ENCODE data around the gene DPYSL3. TPM values are rescaled to one million over a fixed set of nuclear protein-coding genes. Genes with fewer than 3 reads are reported as not detected.
A peak's percentile ranks its signal among the peaks of the same experiment; 100 is the strongest.

DPYSL3 gene
- total RNA-seq, 1 donor: 157 TPM

GRCh38 chr5:147396070-147396823 is 113.6 kb downstream of the DPYSL3 start:
- H3K4me3 ChIP-seq (ENCODE audit: low read depth, low read length): no peak overlapping the region
- no peak for DNase-seq (ENCODE audit: low read depth)
- TF ChIP-seq, protein P1, sequence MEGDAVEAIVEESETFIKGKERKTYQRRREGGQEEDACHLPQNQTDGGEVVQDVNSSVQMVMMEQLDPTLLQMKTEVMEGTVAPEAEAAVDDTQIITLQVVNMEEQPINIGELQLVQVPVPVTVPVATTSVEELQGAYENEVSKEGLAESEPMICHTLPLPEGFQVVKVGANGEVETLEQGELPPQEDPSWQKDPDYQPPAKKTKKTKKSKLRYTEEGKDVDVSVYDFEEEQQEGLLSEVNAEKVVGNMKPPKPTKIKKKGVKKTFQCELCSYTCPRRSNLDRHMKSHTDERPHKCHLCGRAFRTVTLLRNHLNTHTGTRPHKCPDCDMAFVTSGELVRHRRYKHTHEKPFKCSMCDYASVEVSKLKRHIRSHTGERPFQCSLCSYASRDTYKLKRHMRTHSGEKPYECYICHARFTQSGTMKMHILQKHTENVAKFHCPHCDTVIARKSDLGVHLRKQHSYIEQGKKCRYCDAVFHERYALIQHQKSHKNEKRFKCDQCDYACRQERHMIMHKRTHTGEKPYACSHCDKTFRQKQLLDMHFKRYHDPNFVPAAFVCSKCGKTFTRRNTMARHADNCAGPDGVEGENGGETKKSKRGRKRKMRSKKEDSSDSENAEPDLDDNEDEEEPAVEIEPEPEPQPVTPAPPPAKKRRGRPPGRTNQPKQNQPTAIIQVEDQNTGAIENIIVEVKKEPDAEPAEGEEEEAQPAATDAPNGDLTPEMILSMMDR (IDR thresholded peaks at IDR 0.05; ENCODE audit: insufficient read depth, low read length): no peak

- no peak overlapping the region for H3K4me3 ChIP-seq (ENCODE audit: low read depth, low read length)
- DNase-seq (ENCODE audit: low read depth): no peak
- TF ChIP-seq, protein P1 (IDR thresholded peaks at IDR 0.05; ENCODE audit: insufficient read depth, low read length): peak; percentile 51
Measured at GRCh38 chr5:147393874-147394672, 115.8 kb downstream of the DPYSL3 start.

GRCh38 chr5:147391781-147392180 is 118.1 kb downstream of the DPYSL3 start:
- peak; percentile 91 for DNase-seq (ENCODE audit: low read depth)
- TF ChIP-seq, protein P1 (IDR thresholded peaks at IDR 0.05; ENCODE audit: insufficient read depth, low read length): peak; percentile 84
- H3K4me3 ChIP-seq (ENCODE audit: low read depth, low read length): no peak overlapping the region

GRCh38 chr5:147390654-147391225 is 119.1 kb downstream of the DPYSL3 start:
- TF ChIP-seq, protein P1 (IDR thresholded peaks at IDR 0.05; ENCODE audit: insufficient read depth, low read length): no peak
- H3K4me3 ChIP-seq (ENCODE audit: low read depth, low read length): no peak overlapping the region
- no peak for DNase-seq (ENCODE audit: low read depth)

DNA sequence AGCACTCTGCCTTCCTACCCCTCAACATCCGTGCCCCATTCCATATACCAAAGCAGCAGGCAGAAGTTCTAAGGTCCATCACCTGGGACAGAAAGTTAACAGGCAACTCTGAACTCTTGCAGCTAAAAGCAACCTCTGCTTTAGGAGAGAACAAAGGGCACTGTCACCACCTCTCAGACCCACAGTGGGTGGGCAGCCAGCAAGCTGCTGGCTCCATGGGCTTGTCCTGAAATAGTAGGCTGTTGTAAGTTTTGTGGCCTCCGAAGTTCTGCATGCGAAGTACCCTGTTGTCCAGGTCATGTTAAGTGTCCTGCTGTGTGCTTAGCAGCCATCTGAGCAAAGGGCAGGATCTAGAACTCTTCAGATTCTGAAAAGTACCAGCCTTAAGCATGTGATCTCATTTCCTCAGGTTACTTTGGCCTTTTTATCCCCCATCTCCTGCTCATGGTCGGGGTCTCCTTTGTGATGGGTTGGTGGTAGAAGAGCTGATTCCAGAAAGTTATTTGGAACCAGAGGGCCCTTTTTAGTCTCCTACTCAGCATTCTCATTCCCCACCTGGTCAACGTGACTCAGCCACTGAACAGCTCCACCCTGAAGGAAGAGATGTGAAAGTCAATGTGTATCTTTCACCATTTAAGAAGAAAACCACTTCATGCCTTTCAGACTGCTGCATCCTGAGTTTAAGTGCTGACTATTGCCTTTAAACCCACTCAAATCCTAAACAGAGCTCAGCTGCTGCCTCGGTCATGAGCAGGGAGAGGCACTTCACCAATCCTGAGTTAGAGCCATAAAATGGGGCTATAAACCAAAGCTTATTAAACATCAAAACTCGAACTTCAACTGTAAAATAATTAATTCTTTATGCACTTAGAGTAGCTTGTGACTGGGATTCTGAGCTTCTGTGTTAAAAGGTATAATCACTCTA is 121.4 kb downstream of the DPYSL3 start:
- no peak overlapping the region for H3K4me3 ChIP-seq (ENCODE audit: low read depth, low read length)
- TF ChIP-seq, protein P1 (IDR thresholded peaks at IDR 0.05; ENCODE audit: insufficient read depth, low read length): no peak

GRCh38 chr5:147387109-147387508 is 122.8 kb downstream of the DPYSL3 start:
- no peak overlapping the region for H3K4me3 ChIP-seq (ENCODE audit: low read depth, low read length)
- no peak for DNase-seq (ENCODE audit: low read depth)
- TF ChIP-seq, protein P1 (IDR thresholded peaks at IDR 0.05; ENCODE audit: insufficient read depth, low read length): no peak

More for the DNA sequence above, 121.4 kb downstream of the DPYSL3 start:
- DNase-seq (ENCODE audit: low read depth): no peak

All from fibroblast of the aortic adventitia (primary cell).